Measurements from ENCODE around the gene TMEM218.

TMEM218 gene

GRCh38 chr11:125101596-125101995 lies 9.8 kb downstream of the TMEM218 start:
- H3K9me3 Mint-ChIP-seq, result peaks cover 5% of the 10 kb centered on the region
- TF ChIP-seq CTCF (IDR thresholded peaks at IDR 0.05; ENCODE audit: unreplicated experiment in 3 of 3), result no peak
- no peak overlapping the region for H3K4me3 Mint-ChIP-seq
- H3K27ac Mint-ChIP-seq, result peak overlapping the region in 1 of 3 experiments; percentile 60
- peaks cover 76% of the 10 kb centered on the region for H3K36me3 Mint-ChIP-seq (ENCODE audit: low read depth)
- no peaks in the 10 kb centered on the region for H3K27me3 Mint-ChIP-seq (ENCODE audit: low read depth)
- H3K4me1 Mint-ChIP-seq, result no peaks in the 10 kb centered on the region

- TF ChIP-seq CTCF (IDR thresholded peaks at IDR 0.05; ENCODE audit: unreplicated experiment in 3 of 3), result no peak
- H3K4me3 Mint-ChIP-seq, result no peak overlapping the region
- H3K27ac Mint-ChIP-seq, result no peak overlapping the region
- no peaks in the 10 kb centered on the region for H3K27me3 Mint-ChIP-seq (ENCODE audit: low read depth)
- no peaks in the 10 kb centered on the region for H3K4me1 Mint-ChIP-seq
- peaks cover 74% of the 10 kb centered on the region for H3K36me3 Mint-ChIP-seq (ENCODE audit: low read depth)
- H3K9me3 Mint-ChIP-seq, result peaks cover under 1% of the 10 kb centered on the region
Measured at GRCh38 chr11:125100136-125100535, 11.3 kb downstream of the TMEM218 start.

GRCh38 chr11:125094731-125095130 lies 16.7 kb downstream of the TMEM218 start:
- no peak overlapping the region for H3K4me3 Mint-ChIP-seq
- peaks cover 41% of the 10 kb centered on the region for H3K36me3 Mint-ChIP-seq (ENCODE audit: low read depth)
- H3K27me3 Mint-ChIP-seq (ENCODE audit: low read depth), result no peaks in the 10 kb centered on the region
- peaks cover 16% of the 10 kb centered on the region for H3K4me1 Mint-ChIP-seq
- H3K27ac Mint-ChIP-seq, result no peak overlapping the region
- no peaks in the 10 kb centered on the region for H3K9me3 Mint-ChIP-seq
- no peak for TF ChIP-seq CTCF (IDR thresholded peaks at IDR 0.05; ENCODE audit: unreplicated experiment in 3 of 3)

GRCh38 chr11:125093502-125093901 lies 17.9 kb downstream of the TMEM218 start:
- Mint-ChIP-seq H3K27ac (no peak overlapping the region), H3K36me3 (ENCODE audit: low read depth) (peaks cover 31% of the 10 kb centered on the region), H3K9me3 (no peaks in the 10 kb centered on the region), H3K4me3 (no peak overlapping the region), H3K4me1 (peaks cover 16% of the 10 kb centered on the region), H3K27me3 (ENCODE audit: low read depth) (no peaks in the 10 kb centered on the region)
- no peak for TF ChIP-seq CTCF (IDR thresholded peaks at IDR 0.05; ENCODE audit: unreplicated experiment in 3 of 3)

GRCh38 chr11:125092669-125093068 lies 18.8 kb downstream of the TMEM218 start:
- no peak for TF ChIP-seq CTCF (IDR thresholded peaks at IDR 0.05; ENCODE audit: unreplicated experiment in 3 of 3)
- Mint-ChIP-seq H3K4me3 (no peak overlapping the region), H3K4me1 (peaks cover 16% of the 10 kb centered on the region), H3K9me3 (no peaks in the 10 kb centered on the region), H3K27me3 (ENCODE audit: low read depth) (no peaks in the 10 kb centered on the region), H3K27ac (peak overlapping the region in 1 of 3 experiments; percentile 84), H3K36me3 (ENCODE audit: low read depth) (peaks cover 25% of the 10 kb centered on the region)

GRCh38 chr11:125091877-125092664 lies 19.4 kb downstream of the TMEM218 start:
- no peak overlapping the region for H3K4me3 Mint-ChIP-seq
- no peaks in the 10 kb centered on the region for H3K9me3 Mint-ChIP-seq
- H3K36me3 Mint-ChIP-seq (ENCODE audit: low read depth), result peaks cover 20% of the 10 kb centered on the region
- peaks cover 16% of the 10 kb centered on the region for H3K4me1 Mint-ChIP-seq
- no peaks in the 10 kb centered on the region for H3K27me3 Mint-ChIP-seq (ENCODE audit: low read depth)
- peak overlapping the region; percentile 76 to 84 (median 83) for H3K27ac Mint-ChIP-seq
- no peak for TF ChIP-seq CTCF (IDR thresholded peaks at IDR 0.05; ENCODE audit: unreplicated experiment in 3 of 3)
